GM20000 (cell line): Measurements from ENCODE around the gene CCT2.
"Not testable (repeated sequence)": the region's sequence is repeated elsewhere in the genome, so short reads cannot be mapped to it uniquely, and the experiment has no call there.

Source experiments
- DNase-seq: peaks from one replicate; pipeline ENCODE4 v3.0.0; 2012; ENCODE audit warnings: low spot score
- TF ChIP-seq, protein P1 (sequence below): IDR thresholded peaks from 2 replicates; pipeline ENCODE4 v1.5.1; 2012; ENCODE audit warnings: mild to moderate bottlenecking, control low read depth; ENCODE audit errors: extremely low read depth, missing control alignments

CCT2 gene

DNA sequence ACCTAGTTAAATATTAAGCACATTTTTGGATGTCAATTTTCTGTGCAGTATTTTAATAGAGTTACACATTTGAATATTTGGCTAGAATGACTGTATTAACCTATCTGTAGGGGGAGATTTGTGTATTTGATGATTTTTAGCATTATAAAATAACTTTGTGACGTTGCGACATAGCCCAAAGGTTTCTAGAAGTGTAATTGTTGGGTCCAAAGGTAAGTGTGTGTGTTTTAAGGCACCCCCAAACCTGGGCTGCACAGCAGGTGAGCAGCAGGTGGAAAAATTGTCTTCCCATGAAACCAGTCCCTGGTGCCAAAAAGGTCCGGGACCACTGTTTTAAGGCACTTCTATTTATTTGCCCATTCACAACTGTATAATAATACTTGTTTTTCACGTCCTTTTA lies 3.3 kb downstream of the CCT2 start:
- TF ChIP-seq, protein P1, sequence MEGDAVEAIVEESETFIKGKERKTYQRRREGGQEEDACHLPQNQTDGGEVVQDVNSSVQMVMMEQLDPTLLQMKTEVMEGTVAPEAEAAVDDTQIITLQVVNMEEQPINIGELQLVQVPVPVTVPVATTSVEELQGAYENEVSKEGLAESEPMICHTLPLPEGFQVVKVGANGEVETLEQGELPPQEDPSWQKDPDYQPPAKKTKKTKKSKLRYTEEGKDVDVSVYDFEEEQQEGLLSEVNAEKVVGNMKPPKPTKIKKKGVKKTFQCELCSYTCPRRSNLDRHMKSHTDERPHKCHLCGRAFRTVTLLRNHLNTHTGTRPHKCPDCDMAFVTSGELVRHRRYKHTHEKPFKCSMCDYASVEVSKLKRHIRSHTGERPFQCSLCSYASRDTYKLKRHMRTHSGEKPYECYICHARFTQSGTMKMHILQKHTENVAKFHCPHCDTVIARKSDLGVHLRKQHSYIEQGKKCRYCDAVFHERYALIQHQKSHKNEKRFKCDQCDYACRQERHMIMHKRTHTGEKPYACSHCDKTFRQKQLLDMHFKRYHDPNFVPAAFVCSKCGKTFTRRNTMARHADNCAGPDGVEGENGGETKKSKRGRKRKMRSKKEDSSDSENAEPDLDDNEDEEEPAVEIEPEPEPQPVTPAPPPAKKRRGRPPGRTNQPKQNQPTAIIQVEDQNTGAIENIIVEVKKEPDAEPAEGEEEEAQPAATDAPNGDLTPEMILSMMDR = no peak
- no peak for DNase-seq

DNA sequence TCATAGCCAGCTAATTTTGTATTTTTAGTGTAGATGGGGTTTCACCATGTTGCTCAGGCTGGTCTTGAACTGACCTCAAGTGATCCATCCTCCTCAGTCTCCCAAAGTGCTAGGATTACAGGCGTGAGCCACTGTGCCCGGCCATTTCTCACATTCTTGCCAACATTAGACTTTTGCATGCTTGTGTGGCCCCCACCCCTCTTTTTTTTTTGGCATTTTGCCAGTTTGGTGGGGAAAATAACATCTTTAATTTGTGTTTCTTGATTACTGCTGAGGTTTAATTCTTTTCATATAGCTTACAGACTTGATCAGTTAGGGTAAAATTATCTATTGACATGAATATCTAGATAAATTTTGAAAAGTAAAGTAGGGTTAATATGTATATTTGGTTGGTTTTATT lies 3.8 kb downstream of the CCT2 start:
- DNase-seq = no peak
- TF ChIP-seq, protein P1 = no peak

DNA sequence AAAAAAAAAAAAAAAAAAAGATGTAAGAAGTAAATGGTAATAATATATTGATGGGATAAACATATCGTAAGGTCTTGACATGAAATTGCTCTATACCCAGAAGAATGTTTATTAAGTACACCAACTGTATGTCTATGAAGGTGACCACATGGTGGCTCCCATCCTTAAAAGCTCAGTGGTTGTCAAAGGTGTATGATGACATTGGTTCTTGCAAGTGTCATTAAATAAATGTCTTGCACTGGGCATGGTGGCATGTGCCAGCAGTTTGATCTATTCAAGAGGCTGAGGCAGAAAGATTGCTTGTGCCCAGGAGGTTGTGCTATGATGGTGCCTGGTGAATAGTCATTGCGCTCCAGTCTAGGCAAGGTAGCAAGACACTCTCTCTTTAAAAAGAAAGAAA lies 10.4 kb downstream of the CCT2 start:
- DNase-seq = no peak
- TF ChIP-seq, protein P1 = no peak

DNA sequence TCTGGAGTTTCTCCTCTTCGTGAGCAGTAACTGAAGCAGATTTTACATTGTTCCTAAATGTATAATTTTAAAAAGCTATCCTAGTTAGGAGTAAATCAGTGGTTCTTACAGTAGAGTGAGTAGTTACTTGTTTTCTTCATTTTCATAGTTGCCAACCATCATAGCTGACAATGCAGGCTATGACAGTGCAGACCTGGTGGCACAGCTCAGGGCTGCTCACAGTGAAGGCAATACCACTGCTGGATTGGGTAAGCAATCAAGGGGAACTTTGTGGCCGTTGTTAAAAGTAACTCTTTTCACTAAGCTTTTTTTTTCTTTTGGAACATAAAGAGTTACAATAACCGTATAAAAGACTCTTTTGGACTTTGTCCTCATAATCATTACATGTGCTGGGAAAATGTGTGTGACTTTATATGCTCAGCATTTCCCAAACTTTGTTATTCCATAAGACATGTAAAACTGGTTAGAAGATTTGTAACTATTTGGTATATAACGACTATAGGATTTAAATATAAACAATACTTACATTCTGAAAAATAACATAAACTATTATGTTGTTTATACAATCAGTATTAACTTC lies 13.0 kb downstream of the CCT2 start:
- TF ChIP-seq, protein P1 = no peak
- DNase-seq = no peak

DNA sequence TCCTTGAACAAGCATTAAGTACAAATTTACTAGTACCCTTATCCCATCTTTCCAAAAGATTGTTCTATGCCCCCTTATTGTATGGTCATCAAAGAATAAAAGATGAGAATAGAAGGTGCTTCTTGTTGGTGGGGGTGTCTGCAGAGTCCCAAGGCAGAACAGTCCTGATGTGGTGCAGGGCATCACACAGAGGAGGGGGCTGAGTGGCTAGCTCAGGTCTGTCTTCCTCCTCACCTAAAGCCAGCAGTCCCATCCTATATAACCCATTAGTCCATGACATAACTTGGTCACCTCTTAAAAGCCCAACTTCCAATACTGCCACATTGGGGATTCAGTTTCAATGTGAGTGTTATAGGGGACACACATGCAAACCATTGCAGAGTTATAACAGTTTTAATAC lies 15.5 kb downstream of the CCT2 start:
- DNase-seq = no peak
- TF ChIP-seq, protein P1 = no peak

DNA sequence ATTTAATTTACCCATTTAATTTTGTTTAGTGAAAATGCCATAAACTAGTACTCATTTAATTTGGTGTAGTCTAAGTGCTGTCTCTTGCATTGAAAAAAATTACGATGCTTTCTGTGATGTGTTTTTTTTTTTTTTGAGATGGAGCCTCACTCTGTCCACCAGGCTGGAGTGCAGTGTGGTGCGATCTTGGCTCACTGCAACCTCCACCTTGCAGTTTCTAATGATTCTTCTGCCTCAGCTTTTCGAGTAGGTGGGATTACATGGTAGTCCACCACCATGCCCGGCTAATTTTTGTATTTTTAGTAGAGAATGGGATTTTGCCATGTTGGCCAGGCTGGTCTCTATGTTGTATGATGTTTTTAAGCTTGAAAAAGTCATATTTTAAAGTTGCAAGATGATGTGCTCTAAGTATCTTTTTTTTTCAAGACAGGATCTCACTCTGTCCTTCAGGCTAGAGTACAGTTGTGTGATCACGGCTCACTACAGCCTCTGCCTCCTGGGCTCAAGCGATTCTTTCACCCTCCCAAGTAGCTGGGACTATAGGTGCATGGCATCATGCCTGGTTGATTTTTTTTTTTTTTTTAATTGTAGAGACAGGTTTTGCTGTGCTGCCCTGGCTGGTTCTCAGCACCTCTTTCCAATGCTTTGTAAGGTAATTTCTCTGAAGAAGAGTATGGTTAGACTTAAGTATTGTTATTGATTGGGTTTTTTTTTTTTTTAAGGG lies 16.9 kb downstream of the CCT2 start:
- TF ChIP-seq, protein P1 = no peak
- no peak for DNase-seq

DNA sequence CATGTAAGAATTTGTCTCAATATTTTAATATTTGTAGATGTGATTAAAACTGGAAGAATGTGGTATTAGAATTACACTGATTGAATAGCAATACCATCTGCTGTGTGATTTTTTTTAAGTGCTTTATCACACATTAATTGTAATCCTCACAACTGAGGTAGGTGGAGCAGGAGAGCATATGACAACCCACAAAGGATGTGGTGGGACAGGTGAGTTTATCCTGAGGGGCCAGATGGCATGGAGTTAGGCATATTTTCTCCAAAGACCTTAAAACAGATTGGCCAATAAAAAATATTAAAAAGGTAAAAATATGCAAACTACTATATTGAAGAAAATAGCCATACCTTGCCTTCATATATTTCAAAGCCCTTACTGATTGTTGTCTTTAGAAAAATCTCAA lies 17.7 kb downstream of the CCT2 start:
- TF ChIP-seq, protein P1 = no peak
- DNase-seq = no peak

DNA sequence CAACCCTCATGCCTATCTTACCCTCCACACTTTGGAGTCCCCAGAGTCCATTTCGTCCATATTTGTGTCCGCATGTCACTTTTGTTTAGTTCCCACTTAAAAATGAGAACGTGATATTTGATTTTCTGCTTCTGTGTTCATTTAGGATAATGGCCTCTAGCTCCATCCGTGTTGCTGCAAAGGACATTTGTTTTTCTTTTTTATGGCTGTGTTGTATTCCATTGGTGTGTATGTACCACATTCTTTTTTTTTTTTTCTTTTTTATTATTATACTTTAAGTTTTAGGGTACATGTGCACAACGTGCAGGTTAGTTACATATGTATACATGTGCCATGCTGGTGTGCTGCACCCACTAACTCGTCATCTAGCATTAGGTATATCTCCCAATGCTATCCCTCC lies 18.3 kb downstream of the CCT2 start:
- not testable (repeated sequence) for DNase-seq

DNA sequence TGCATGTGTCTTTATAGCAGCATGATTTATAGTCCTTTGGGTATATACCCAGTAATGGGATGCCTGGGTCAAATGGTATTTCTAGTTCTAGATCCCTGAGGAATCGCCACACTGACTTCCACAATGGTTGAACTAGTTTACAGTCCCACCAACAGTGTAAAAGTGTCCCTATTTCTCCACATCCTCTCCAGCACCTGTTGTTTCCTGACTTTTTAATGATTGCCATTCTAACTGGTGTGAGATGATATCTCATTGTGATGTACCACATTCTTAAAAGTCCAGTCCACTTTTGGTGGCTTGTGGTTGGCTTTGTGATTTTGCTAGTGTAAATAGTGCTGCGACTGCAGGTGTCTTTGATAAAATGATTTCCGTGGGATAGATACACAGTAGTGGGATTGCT lies 19.0 kb downstream of the CCT2 start:
- not testable (repeated sequence) for DNase-seq
